Measurements from ENCODE around the gene SLC4A4. TPM values are rescaled to one million over a fixed set of nuclear protein-coding genes. Genes with fewer than 3 reads are reported as not detected.

The SLC4A4 gene
- total RNA-seq, 4 donors from 2014 or later = 0.42 to 1.4 (median 0.65) TPM

DNA sequence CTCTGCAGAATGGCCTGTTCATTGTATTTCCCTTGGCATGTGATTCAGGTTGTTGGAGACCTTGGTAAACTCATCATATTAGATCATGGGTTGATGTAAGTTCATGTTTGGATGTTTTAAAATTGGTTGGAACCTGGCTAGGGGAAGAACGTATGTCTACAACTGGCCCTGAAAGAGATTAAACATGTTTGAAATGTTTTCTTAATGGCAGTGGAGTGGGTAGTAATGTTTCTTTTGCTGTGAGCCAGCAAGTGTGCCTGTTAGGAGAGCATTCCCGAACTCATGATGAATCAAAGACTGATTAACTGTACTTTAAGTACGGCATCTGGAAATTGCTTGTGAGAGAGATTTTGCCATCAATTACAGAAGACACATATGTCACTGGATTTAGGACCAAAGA is 44.5 kb upstream of the SLC4A4 start:
- in situ Hi-C loops (cut with MboI; ENCODE audit: low sequenced_read_pairs in 4 of 4) (no loop called here), intact Hi-C loops (cut with DNase I; ENCODE audit: low total_unique reads) (no loop called here)
- Histone ChIP-seq H3K27me3 (no peaks in the 10 kb centered on the region), H3K36me3 (no peaks in the 10 kb centered on the region), H3K4me3 (no peak overlapping the region), H3K27ac (no peak overlapping the region), H3K9me3 (no peaks in the 10 kb centered on the region), H3K4me1 (peaks cover 0 to 9% of the 10 kb centered on the region in 2 donors)
- ATAC-seq = no peak
- TF ChIP-seq POLR2A (IDR thresholded peaks at IDR 0.05) = no peak
- TF ChIP-seq, protein P1, sequence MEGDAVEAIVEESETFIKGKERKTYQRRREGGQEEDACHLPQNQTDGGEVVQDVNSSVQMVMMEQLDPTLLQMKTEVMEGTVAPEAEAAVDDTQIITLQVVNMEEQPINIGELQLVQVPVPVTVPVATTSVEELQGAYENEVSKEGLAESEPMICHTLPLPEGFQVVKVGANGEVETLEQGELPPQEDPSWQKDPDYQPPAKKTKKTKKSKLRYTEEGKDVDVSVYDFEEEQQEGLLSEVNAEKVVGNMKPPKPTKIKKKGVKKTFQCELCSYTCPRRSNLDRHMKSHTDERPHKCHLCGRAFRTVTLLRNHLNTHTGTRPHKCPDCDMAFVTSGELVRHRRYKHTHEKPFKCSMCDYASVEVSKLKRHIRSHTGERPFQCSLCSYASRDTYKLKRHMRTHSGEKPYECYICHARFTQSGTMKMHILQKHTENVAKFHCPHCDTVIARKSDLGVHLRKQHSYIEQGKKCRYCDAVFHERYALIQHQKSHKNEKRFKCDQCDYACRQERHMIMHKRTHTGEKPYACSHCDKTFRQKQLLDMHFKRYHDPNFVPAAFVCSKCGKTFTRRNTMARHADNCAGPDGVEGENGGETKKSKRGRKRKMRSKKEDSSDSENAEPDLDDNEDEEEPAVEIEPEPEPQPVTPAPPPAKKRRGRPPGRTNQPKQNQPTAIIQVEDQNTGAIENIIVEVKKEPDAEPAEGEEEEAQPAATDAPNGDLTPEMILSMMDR (IDR thresholded peaks at IDR 0.05 in 4 of 5, conservative IDR thresholded peaks at IDR 0.05 in 1 of 5) = no peak
- no peak for DNase-seq

DNA sequence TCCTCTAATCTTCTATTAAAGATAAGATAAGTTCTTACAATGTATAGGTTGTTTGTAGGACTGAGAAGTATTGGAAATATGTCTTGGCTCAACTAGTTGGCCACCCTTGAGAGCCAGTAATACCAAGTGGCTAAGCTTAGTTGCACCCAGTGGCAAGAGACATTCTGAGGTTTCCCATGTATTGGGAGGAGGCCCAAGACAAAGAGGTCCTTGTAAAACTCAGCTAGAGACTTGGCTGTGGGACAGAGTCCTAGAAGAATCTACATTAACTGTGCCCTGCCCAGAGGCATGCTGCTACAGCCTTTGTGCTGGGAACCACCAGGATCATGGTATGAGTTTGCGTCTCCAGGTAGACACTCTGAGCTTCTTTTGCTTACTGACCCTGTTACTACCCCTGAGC is 41.9 kb upstream of the SLC4A4 start:
- no peaks in the 10 kb centered on the region for H3K4me1 ChIP-seq
- no peak for ATAC-seq
- DNase-seq = no peak
- intact Hi-C loops (cut with DNase I; ENCODE audit: low total_unique reads) = no loop called here
- H3K36me3 ChIP-seq = no peaks in the 10 kb centered on the region
- no peak overlapping the region for H3K27ac ChIP-seq
- TF ChIP-seq, protein P1 (IDR thresholded peaks at IDR 0.05 in 4 of 5, conservative IDR thresholded peaks at IDR 0.05 in 1 of 5) = no peak
- TF ChIP-seq POLR2A (IDR thresholded peaks at IDR 0.05) = no peak
- H3K27me3 ChIP-seq = no peaks in the 10 kb centered on the region
- in situ Hi-C loops (cut with MboI; ENCODE audit: low sequenced_read_pairs in 4 of 4) = no loop called here
- H3K4me3 ChIP-seq = no peak overlapping the region
- no peaks in the 10 kb centered on the region for H3K9me3 ChIP-seq

DNA sequence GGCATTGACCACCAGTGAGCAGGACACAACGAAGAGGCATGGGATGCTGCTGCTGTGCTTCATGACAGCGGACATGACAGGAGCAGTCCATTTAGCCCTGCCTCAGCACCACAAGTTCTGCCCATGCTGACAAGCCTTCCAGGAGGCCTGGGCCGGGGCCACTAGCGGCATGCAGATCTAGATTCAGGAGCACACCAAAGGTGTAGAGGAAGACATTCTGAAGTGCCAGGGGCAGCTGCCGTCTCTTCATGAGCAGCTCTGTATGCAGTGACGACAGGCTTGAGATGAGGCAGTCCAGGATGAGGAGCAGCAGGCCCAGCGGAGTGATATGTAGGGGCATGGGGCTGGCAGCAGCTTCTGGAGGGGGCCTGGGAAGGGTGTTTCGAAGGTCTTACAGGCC is 38.5 kb upstream of the SLC4A4 start:
- no peaks in the 10 kb centered on the region for H3K4me1 ChIP-seq
- DNase-seq (no peak), ATAC-seq (no peak)
- H3K4me3 ChIP-seq = no peak overlapping the region
- intact Hi-C loops (cut with DNase I; ENCODE audit: low total_unique reads) = no loop called here
- H3K27ac ChIP-seq = no peak overlapping the region
- in situ Hi-C loops (cut with MboI; ENCODE audit: low sequenced_read_pairs in 4 of 4) = no loop called here
- H3K9me3 ChIP-seq = no peaks in the 10 kb centered on the region
- no peaks in the 10 kb centered on the region for H3K27me3 ChIP-seq
- no peaks in the 10 kb centered on the region for H3K36me3 ChIP-seq
- TF ChIP-seq, protein P1 (IDR thresholded peaks at IDR 0.05 in 4 of 5, conservative IDR thresholded peaks at IDR 0.05 in 1 of 5) = no peak
- no peak for TF ChIP-seq POLR2A (IDR thresholded peaks at IDR 0.05)

DNA sequence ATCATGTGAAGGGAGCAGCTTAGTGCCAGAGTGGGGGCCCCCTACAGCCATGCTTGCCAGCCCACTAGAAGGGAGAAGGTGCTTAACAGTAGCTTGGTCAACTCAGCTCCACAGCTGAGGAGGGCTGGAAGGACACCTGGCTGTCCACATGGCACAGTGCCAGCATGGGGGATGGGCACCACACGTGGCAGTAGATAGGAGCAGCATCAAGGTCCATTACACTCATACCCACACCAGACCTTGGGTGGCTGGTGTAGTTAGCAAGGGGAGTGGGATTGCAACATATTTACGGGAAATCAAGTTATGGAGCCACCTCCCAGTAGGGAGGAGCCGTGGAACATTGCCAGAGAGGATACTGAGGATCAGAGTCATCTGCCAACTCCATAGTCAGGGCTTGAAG is 37.9 kb upstream of the SLC4A4 start:
- TF ChIP-seq, protein P1 (IDR thresholded peaks at IDR 0.05 in 4 of 5, conservative IDR thresholded peaks at IDR 0.05 in 1 of 5) = no peak
- TF ChIP-seq POLR2A (IDR thresholded peaks at IDR 0.05) = no peak
- in situ Hi-C loops (cut with MboI; ENCODE audit: low sequenced_read_pairs in 4 of 4) (no loop called here), intact Hi-C loops (cut with DNase I; ENCODE audit: low total_unique reads) (no loop called here)
- no peaks in the 10 kb centered on the region for H3K4me1 ChIP-seq
- no peaks in the 10 kb centered on the region for H3K9me3 ChIP-seq
- DNase-seq (no peak), ATAC-seq (no peak)
- H3K4me3 ChIP-seq = no peak overlapping the region
- no peaks in the 10 kb centered on the region for H3K36me3 ChIP-seq
- H3K27me3 ChIP-seq = no peaks in the 10 kb centered on the region
- H3K27ac ChIP-seq = no peak overlapping the region

DNA sequence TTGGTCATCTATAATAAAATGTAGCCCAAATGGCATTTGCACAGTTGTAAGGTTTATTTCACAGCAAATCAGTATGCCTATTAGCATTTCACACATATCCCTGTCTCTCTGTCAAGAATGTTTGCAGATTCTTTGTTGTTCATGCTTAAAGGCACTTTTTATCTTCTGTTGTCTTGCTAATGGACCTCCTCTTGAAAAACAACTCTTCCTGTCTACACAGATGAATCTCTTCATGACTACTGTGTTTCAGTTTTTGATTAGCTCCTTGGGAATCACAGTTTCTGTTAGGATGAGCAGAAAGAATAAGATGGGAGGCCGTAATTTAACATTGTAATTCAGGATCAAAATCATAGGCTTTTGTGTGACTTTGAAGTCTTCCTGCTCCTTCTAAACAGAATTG is 35.5 kb upstream of the SLC4A4 start:
- H3K4me3 ChIP-seq = no peak overlapping the region
- no peaks in the 10 kb centered on the region for H3K27me3 ChIP-seq
- in situ Hi-C loops (cut with MboI; ENCODE audit: low sequenced_read_pairs in 4 of 4) = no loop called here

More for the DNA sequence above, 35.5 kb upstream of the SLC4A4 start:
- Histone ChIP-seq H3K27ac (no peak overlapping the region), H3K36me3 (no peaks in the 10 kb centered on the region), H3K4me1 (no peaks in the 10 kb centered on the region), H3K9me3 (no peaks in the 10 kb centered on the region)
- DNase-seq (no peak), ATAC-seq (no peak)
- TF ChIP-seq POLR2A (IDR thresholded peaks at IDR 0.05) = no peak
- TF ChIP-seq, protein P1 (IDR thresholded peaks at IDR 0.05 in 4 of 5, conservative IDR thresholded peaks at IDR 0.05 in 1 of 5) = no peak
- intact Hi-C loops (cut with DNase I; ENCODE audit: low total_unique reads) = no loop called here

All from gastrocnemius medialis (tissue), 4 donors.